PFSK-1 (cell line): ENCODE data around the gene PITRM1.

Source experiments
- POLR2AphosphoS5 ChIP-seq: IDR thresholded peaks from 2 replicates; pipeline ENCODE4 v1.6.1; 2012; ENCODE audit warnings: low read depth, mild to moderate bottlenecking, control low read depth, low read length, moderate library complexity
- SIN3A ChIP-seq: IDR thresholded peaks from 2 replicates; pipeline ENCODE4 v1.6.1; 2012; ENCODE audit warnings: mild to moderate bottlenecking, low read length, moderate library complexity, borderline replicate concordance; ENCODE audit not compliant: insufficient read depth

DNA sequence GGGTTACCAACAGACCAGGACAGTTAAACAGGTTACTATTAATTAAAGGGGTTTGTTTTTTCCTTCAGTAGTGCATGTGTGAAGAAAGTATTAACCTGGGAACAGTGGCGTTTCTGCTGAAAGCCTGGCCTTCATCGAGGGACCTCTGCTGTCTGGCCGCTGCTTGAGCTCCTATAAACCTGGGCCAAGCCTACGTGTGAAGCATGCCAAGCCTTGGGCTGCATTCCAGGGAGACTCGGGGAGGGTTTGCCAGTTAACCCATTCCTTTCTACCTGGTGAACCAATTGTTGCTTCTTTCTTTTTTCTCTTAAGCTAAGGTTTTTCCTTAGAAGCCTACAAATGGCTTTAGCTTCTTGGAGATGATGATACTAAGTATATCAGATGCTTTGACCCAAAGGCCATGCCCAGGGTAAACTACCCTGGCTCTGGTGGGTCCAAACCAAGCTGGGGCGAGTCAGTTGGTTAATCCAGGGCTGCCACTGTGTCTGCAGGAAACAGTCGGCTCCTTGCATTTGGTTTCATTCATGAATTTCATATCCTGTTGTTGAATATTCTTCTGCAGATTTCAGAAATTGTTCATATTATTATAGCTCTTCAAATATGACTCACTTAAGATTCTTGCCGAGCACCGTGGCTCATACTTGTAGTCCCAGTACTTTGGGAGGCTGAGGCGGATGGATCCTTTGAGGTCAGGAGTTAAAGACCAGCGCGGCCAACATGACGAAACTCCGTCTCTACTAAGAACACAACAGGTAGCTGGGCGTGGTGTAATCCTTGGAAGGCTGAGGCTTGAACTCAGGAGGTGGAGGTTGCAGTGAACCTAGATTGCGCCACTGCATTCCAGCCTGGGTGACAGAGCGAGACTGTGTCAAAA, 81.4 kb downstream of the PITRM1 start:
- TF ChIP-seq POLR2AphosphoS5 (no peak), SIN3A (no peak)
